Esophagus squamous epithelium (tissue), 4 donors: ENCODE measurements around the gene OLAH.

Experiments
- POLR2A ChIP-seq, 4 donors: fragments of 450-650 bp; IDR thresholded peaks; one replicate each; pipeline ENCODE4 v1.6.1; 2017; ENCODE audit warnings: antibody characterized with exemption in 4 of 4, mild to moderate bottlenecking in 4 of 4, moderate library complexity in 3 of 4
- TF ChIP-seq, protein P1 (sequence below), 6 experiments: fragments of 450-650 bp in 4 of 6; fragments of 200-600 bp in 2 of 6; sonication (generic) in 2 of 6; IDR thresholded peaks; one replicate each; pipeline ENCODE4 v1.5.1; 2016 to 2019; ENCODE audit warnings: antibody characterized with exemption in 6 of 6, mild to moderate bottlenecking in 4 of 6, moderate library complexity in 4 of 6

DNA sequence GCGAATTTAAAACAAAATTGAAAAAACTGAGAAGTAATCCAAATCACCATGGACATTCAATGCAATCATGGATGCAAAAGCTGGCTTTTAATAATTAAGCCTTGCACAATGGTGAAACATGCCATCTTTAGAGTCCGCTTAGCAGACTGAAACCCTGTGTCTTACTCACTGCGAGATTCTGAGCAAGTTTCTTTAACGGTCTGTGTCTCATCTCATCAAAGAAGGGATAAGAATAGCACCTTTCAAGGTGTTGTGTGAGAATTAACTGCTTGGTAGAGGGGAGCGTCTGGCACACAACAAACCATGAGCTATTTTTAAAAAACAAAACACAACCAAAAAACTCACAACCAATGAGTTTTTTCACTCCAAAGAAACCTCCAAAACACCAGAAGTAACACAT, 23.4 kb downstream of the OLAH start:
- TF ChIP-seq POLR2A (IDR thresholded peaks at IDR 0.05): no peak
- TF ChIP-seq, protein P1, sequence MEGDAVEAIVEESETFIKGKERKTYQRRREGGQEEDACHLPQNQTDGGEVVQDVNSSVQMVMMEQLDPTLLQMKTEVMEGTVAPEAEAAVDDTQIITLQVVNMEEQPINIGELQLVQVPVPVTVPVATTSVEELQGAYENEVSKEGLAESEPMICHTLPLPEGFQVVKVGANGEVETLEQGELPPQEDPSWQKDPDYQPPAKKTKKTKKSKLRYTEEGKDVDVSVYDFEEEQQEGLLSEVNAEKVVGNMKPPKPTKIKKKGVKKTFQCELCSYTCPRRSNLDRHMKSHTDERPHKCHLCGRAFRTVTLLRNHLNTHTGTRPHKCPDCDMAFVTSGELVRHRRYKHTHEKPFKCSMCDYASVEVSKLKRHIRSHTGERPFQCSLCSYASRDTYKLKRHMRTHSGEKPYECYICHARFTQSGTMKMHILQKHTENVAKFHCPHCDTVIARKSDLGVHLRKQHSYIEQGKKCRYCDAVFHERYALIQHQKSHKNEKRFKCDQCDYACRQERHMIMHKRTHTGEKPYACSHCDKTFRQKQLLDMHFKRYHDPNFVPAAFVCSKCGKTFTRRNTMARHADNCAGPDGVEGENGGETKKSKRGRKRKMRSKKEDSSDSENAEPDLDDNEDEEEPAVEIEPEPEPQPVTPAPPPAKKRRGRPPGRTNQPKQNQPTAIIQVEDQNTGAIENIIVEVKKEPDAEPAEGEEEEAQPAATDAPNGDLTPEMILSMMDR (IDR thresholded peaks at IDR 0.05): no peak
